Caco-2 (cell line): Measurements from ENCODE around the gene RAPGEF1. TPM values are rescaled to one million over a fixed set of nuclear protein-coding genes. Genes with fewer than 3 reads are reported as not detected.

Experiments used
- BruUV-seq: library from RNA; stranded (reverse); fragments of 400-500 nt; replicated peaks from 2 replicates; lab custom pipeline; 2021; lab: Mats Ljungman, UMichigan
- CTCF ChIA-PET: fragments of 300-600 bp; sonication (Branson Sonifier 250); formaldehyde crosslinking; loops from one replicate; lab custom pipeline; 2022; ENCODE audit warnings: antibody characterized with exemption; lab: Charles Lee
- POLR2A ChIA-PET: fragments of 300-600 bp; sonication (Branson Sonifier 250); formaldehyde crosslinking; loops from one replicate; lab custom pipeline; 2022; ENCODE audit warnings: antibody characterized with exemption; lab: Charles Lee
- DNase-seq, 2 experiments: peaks; one replicate each; pipeline versions ENCODE4 v3.0.0 to v3.0.0-alpha.2; 2020 to 2022
- H3K27me3 ChIP-seq: replicated peaks from 2 replicates; pipeline ENCODE4 v1.6.0; 2011; ENCODE audit warnings: low read length; ENCODE audit not compliant: control insufficient read depth, insufficient read depth
- H3K36me3 ChIP-seq: 2 replicates; pipeline ENCODE4 v1.5.1; 2011; ENCODE audit warnings: low read length; ENCODE audit not compliant: control insufficient read depth, insufficient read depth
- H3K4me1 ChIP-seq: fragments of 250-450 bp; sonication (Bioruptor Pico); 2 replicates; pipeline ENCODE4 v1.5.1; 2020; ENCODE audit warnings: mild to moderate bottlenecking
- H3K4me3 ChIP-seq: 2 replicates; pipeline ENCODE4 v1.5.1; 2011; ENCODE audit warnings: low read depth, mild to moderate bottlenecking, control low read depth, low read length
- H3K9me3 ChIP-seq: fragments of 250-450 bp; sonication (Bioruptor Pico); 2 replicates; pipeline ENCODE4 v1.5.1; 2020; ENCODE audit warnings: mild to moderate bottlenecking, moderate library complexity
- H3K27ac Mint-ChIP-seq: one replicate; pipeline ENCODE4 v1.8.0; 2022; ENCODE audit warnings: mixed read lengths; ENCODE audit not compliant: unreplicated experiment
- H3K27me3 Mint-ChIP-seq: one replicate; pipeline ENCODE4 v1.8.0; 2022; ENCODE audit warnings: mixed read lengths; ENCODE audit not compliant: insufficient read depth, unreplicated experiment
- H3K36me3 Mint-ChIP-seq: one replicate; pipeline ENCODE4 v1.8.0; 2022; ENCODE audit warnings: mild to moderate bottlenecking, mixed read lengths; ENCODE audit not compliant: insufficient read depth, unreplicated experiment
- H3K4me1 Mint-ChIP-seq: one replicate; pipeline ENCODE4 v1.8.0; 2022; ENCODE audit warnings: low read depth, mixed read lengths; ENCODE audit not compliant: unreplicated experiment
- H3K4me3 Mint-ChIP-seq: one replicate; pipeline ENCODE4 v1.8.0; 2022; ENCODE audit warnings: mild to moderate bottlenecking, moderate library complexity, mixed read lengths; ENCODE audit not compliant: unreplicated experiment
- H3K9me3 Mint-ChIP-seq: one replicate; pipeline ENCODE4 v1.8.0; 2022; ENCODE audit warnings: mixed read lengths; ENCODE audit not compliant: unreplicated experiment
- CTCF ChIP-seq, 2 experiments: fragments of 200-600 bp in 1 of 2; IDR thresholded peaks; 1 replicate in 1 of 2; 2 replicates in 1 of 2; pipeline versions ENCODE4 v1.5.1 to v1.8.0; 2011 to 2022; ENCODE audit warnings: antibody characterized with exemption in 1 of 2, control low read depth in 1 of 2, inconsistent platforms in 1 of 2, low read depth in 1 of 2, low read length in 1 of 2, mild to moderate bottlenecking in 1 of 2, moderate library complexity in 1 of 2; ENCODE audit not compliant: insufficient read depth in 1 of 2, severe bottlenecking in 1 of 2, unreplicated experiment in 1 of 2
- intact Hi-C: fragments of 100-400 bp; cut with micrococcal nuclease; formaldehyde crosslinking; loops from one replicate; pipeline ENCODE4 v1.10.0; 2022; ENCODE audit not compliant: unreplicated experiment
- total RNA-seq: library from RNA; stranded (reverse); gene quantifications from 2 replicates; pipeline ENCODE4 v1.2.3, GENCODE V29; 2022

Gene RAPGEF1
- total RNA-seq, 1 experiment from 2014 or later: 75.4 TPM

GRCh38 chr9:131669269-131670157 is 70.4 kb downstream of the RAPGEF1 start:
- no peaks in the 10 kb centered on the region for H3K4me1 ChIP-seq
- H3K36me3 ChIP-seq: no peaks in the 10 kb centered on the region
- no peak overlapping the region for H3K27ac Mint-ChIP-seq
- intact Hi-C loops: no loop called here
- no peaks in the 10 kb centered on the region for H3K4me1 Mint-ChIP-seq
- no peaks in the 10 kb centered on the region for H3K9me3 ChIP-seq
- ChIA-PET POLR2A (no interaction called here), CTCF (interaction anchor here (0.6 kb wide), 1 partner anchor 9 kb away, joined by 3 read pairs; no protein-coding TSS in a partner anchor)
- no peaks in the 10 kb centered on the region for H3K36me3 Mint-ChIP-seq
- BruUV-seq: no TSS peak
- H3K27me3 ChIP-seq: no peaks in the 10 kb centered on the region
- no peaks in the 10 kb centered on the region for H3K27me3 Mint-ChIP-seq
- no peak for DNase-seq
- H3K4me3 ChIP-seq: no peak overlapping the region
- no peaks in the 10 kb centered on the region for H3K9me3 Mint-ChIP-seq
- H3K4me3 Mint-ChIP-seq: no peak overlapping the region
- TF ChIP-seq CTCF (IDR thresholded peaks at IDR 0.05; ENCODE audit: insufficient read depth in 1 of 2, low read depth in 1 of 2, low read length in 1 of 2, severe bottlenecking in 1 of 2, unreplicated experiment in 1 of 2): no peak

- Mint-ChIP-seq H3K9me3 (no peaks in the 10 kb centered on the region), H3K4me1 (no peaks in the 10 kb centered on the region), H3K4me3 (no peak overlapping the region), H3K27ac (no peak overlapping the region), H3K36me3 (no peaks in the 10 kb centered on the region), H3K27me3 (no peaks in the 10 kb centered on the region)
- DNase-seq: no peak
- no peak for TF ChIP-seq CTCF (IDR thresholded peaks at IDR 0.05; ENCODE audit: insufficient read depth in 1 of 2, low read depth in 1 of 2, low read length in 1 of 2, severe bottlenecking in 1 of 2, unreplicated experiment in 1 of 2)
- CTCF ChIA-PET: no interaction called here
- POLR2A ChIA-PET: no interaction called here
- intact Hi-C loops: no loop called here
- Histone ChIP-seq H3K4me3 (no peak overlapping the region), H3K4me1 (no peaks in the 10 kb centered on the region), H3K27me3 (no peaks in the 10 kb centered on the region), H3K36me3 (no peaks in the 10 kb centered on the region), H3K9me3 (no peaks in the 10 kb centered on the region)
- no TSS peak for BruUV-seq
Measured at GRCh38 chr9:131668439-131669268, 71.2 kb downstream of the RAPGEF1 start.

GRCh38 chr9:131668057-131668438 is 71.8 kb downstream of the RAPGEF1 start:
- no peak for DNase-seq
- no TSS peak for BruUV-seq
- Histone ChIP-seq H3K36me3 (no peaks in the 10 kb centered on the region), H3K27me3 (no peaks in the 10 kb centered on the region), H3K4me3 (no peak overlapping the region), H3K9me3 (no peaks in the 10 kb centered on the region), H3K4me1 (no peaks in the 10 kb centered on the region)
- Mint-ChIP-seq H3K36me3 (no peaks in the 10 kb centered on the region), H3K27ac (no peak overlapping the region), H3K4me3 (no peak overlapping the region), H3K4me1 (no peaks in the 10 kb centered on the region), H3K27me3 (no peaks in the 10 kb centered on the region), H3K9me3 (no peaks in the 10 kb centered on the region)
- ChIA-PET POLR2A (no interaction called here), CTCF (no interaction called here)
- no peak for TF ChIP-seq CTCF (IDR thresholded peaks at IDR 0.05; ENCODE audit: insufficient read depth in 1 of 2, low read depth in 1 of 2, low read length in 1 of 2, severe bottlenecking in 1 of 2, unreplicated experiment in 1 of 2)
- intact Hi-C loops: no loop called here
